ENCODE results near the gene SLAMF6. TPM values are rescaled to one million over a fixed set of nuclear protein-coding genes. Genes with fewer than 3 reads are reported as not detected.
"Not testable (repeated sequence)": the region's sequence is repeated elsewhere in the genome, so short reads cannot be mapped to it uniquely, and the experiment has no call there.

SLAMF6 gene
- total RNA-seq, 1 experiment from 2014 or later: not detected

DNA sequence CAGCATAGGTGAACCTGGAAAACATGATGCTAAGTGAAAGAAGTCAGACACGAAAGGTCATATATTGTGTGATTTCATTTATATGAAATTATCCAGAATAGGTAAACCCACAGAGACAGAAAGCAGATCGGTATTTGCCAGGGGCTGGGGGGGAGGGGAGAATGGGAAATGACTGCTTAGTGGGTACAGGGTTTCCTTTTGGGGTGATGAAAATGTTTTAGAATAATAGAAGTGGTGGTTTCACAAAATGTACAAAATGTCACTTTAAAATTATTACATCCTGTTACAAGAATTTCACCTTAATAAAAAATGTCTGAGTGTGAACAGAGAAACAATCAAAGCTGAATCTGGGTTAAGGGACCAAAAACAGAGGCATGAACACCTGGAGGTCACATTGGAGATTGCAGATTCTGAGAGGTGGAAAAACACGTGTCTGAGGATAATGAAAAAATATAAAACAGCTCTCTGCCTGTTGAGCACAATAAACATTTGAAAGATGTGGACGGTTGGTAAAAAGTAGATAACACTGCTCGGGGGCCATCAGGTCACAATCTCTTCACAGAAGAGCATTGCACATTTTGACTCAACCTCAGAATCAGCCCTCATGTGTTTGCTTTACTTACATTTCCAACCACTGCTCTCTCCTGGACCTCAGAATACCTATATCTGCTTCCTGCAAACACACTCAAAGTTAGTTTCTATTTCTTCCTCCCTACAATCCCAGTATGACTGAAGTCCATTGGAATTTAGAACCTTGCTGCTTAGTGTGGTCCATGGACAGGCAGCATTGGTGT, 3.2 kb downstream of the SLAMF6 start:
- no peak overlapping the region for H3K27ac ChIP-seq (ENCODE audit: low read depth, low read length, poor library complexity, severe bottlenecking)
- no peaks in the 10 kb centered on the region for H3K36me3 ChIP-seq (ENCODE audit: insufficient read depth, low read length, poor library complexity, severe bottlenecking)
- TF ChIP-seq, protein P1, sequence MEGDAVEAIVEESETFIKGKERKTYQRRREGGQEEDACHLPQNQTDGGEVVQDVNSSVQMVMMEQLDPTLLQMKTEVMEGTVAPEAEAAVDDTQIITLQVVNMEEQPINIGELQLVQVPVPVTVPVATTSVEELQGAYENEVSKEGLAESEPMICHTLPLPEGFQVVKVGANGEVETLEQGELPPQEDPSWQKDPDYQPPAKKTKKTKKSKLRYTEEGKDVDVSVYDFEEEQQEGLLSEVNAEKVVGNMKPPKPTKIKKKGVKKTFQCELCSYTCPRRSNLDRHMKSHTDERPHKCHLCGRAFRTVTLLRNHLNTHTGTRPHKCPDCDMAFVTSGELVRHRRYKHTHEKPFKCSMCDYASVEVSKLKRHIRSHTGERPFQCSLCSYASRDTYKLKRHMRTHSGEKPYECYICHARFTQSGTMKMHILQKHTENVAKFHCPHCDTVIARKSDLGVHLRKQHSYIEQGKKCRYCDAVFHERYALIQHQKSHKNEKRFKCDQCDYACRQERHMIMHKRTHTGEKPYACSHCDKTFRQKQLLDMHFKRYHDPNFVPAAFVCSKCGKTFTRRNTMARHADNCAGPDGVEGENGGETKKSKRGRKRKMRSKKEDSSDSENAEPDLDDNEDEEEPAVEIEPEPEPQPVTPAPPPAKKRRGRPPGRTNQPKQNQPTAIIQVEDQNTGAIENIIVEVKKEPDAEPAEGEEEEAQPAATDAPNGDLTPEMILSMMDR (conservative IDR thresholded peaks at IDR 0.05; ENCODE audit: low read depth, low read length): no peak
- no peak for TF ChIP-seq EZH2 (IDR thresholded peaks at IDR 0.05; ENCODE audit: borderline replicate concordance, low read depth, low read length, poor library complexity, severe bottlenecking)
- no peak overlapping the region for H3K4me3 ChIP-seq (ENCODE audit: low read depth, low read length, poor library complexity, severe bottlenecking)
- no peaks in the 10 kb centered on the region for H3K27me3 ChIP-seq (replicated peaks; ENCODE audit: insufficient read depth, low read depth, low read length, poor library complexity)
- intact Hi-C loops (cut with micrococcal nuclease; ENCODE audit: unreplicated experiment): no loop called here
- H3K4me1 ChIP-seq (ENCODE audit: insufficient read depth, low read length, poor library complexity, severe bottlenecking): no peaks in the 10 kb centered on the region
- DNase-seq (ENCODE audit: low spot score): no peak
- ChIA-PET POLR2A (ENCODE audit: low non-redundant PET) (no interaction called here), CTCF (no interaction called here)
- no TSS peak for BruUV-seq (replicated peaks)
- H3K9me3 ChIP-seq (ENCODE audit: low read depth, low read length, poor library complexity, severe bottlenecking): no peaks in the 10 kb centered on the region

DNA sequence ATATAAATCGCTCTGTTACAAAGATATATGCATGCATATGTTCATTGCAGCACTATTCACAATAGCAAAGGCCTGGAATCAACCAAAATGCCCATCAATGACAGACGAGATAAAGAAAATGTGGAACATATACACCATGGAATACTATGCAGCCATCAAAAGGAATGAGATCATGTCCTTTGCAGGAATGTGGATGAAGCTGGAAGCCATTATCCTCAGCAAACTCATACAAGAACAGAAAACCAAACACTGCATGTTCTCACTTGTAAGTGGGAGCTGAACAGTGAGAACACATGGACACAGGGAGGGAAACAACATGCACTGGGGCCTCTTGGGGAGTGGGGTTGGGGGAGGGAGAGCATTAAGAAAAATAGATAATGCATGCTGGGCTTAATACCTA, 5.5 kb downstream of the SLAMF6 start:
- BruUV-seq (replicated peaks); DNase-seq (ENCODE audit: low spot score); H3K9me3 ChIP-seq (ENCODE audit: low read depth, low read length, poor library complexity, severe bottlenecking); CTCF ChIA-PET; intact Hi-C loops (cut with micrococcal nuclease; ENCODE audit: unreplicated experiment); POLR2A ChIA-PET (ENCODE audit: low non-redundant PET); H3K27ac ChIP-seq (ENCODE audit: low read depth, low read length, poor library complexity, severe bottlenecking); H3K27me3 ChIP-seq (replicated peaks; ENCODE audit: insufficient read depth, low read depth, low read length, poor library complexity); H3K4me3 ChIP-seq (ENCODE audit: low read depth, low read length, poor library complexity, severe bottlenecking); H3K4me1 ChIP-seq (ENCODE audit: insufficient read depth, low read length, poor library complexity, severe bottlenecking); H3K36me3 ChIP-seq (ENCODE audit: insufficient read depth, low read length, poor library complexity, severe bottlenecking): not testable (repeated sequence)

DNA sequence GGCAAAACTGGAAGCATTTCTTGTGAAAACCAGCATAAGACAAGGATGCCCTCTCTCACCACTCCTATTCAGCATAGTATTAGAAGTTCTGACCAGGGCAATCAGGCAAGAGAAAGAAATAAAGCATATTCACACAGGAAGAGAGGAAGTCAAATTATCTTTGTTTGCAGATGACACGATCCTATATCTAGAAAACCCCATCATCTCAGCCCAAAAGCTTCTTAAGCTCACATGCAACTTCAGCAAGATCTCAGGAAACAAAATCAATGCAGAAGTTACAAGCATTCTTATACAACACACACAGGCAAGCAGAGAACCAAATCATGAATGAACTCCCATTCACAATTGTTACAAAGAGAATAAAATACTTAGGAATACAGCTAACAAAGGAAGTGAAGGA, 7.1 kb downstream of the SLAMF6 start:
- DNase-seq (ENCODE audit: low spot score); intact Hi-C loops (cut with micrococcal nuclease; ENCODE audit: unreplicated experiment); CTCF ChIA-PET; H3K27ac ChIP-seq (ENCODE audit: low read depth, low read length, poor library complexity, severe bottlenecking); H3K36me3 ChIP-seq (ENCODE audit: insufficient read depth, low read length, poor library complexity, severe bottlenecking); H3K9me3 ChIP-seq (ENCODE audit: low read depth, low read length, poor library complexity, severe bottlenecking); BruUV-seq (replicated peaks); H3K27me3 ChIP-seq (replicated peaks; ENCODE audit: insufficient read depth, low read depth, low read length, poor library complexity); POLR2A ChIA-PET (ENCODE audit: low non-redundant PET); H3K4me1 ChIP-seq (ENCODE audit: insufficient read depth, low read length, poor library complexity, severe bottlenecking); H3K4me3 ChIP-seq (ENCODE audit: low read depth, low read length, poor library complexity, severe bottlenecking): not testable (repeated sequence)

DNA sequence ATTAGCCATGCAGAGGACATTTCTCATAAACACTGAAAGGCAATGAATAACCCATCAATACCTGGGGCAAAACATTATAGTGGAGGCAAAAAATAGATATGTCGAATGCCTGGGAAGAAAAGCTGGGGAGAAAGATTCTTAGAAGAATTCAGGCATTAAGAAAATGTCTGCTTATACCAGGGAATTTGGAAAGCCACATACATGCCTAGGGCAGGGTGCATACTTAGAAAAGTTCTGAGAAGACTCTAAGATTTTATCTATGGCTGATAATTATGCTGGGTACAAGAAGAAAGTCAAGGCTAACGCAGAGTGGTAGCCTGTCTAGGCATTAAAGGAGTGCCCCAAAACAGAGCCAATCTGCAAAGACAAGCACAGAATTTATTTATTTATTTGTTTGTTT, 18.4 kb downstream of the SLAMF6 start:
- no peak for DNase-seq (ENCODE audit: low spot score)
- no TSS peak for BruUV-seq (replicated peaks)
- TF ChIP-seq, protein P1 (conservative IDR thresholded peaks at IDR 0.05; ENCODE audit: low read depth, low read length): no peak
- TF ChIP-seq EZH2 (IDR thresholded peaks at IDR 0.05; ENCODE audit: borderline replicate concordance, low read depth, low read length, poor library complexity, severe bottlenecking): no peak
- Histone ChIP-seq H3K27ac (ENCODE audit: low read depth, low read length, poor library complexity, severe bottlenecking) (no peak overlapping the region), H3K9me3 (ENCODE audit: low read depth, low read length, poor library complexity, severe bottlenecking) (peaks cover 9% of the 10 kb centered on the region), H3K36me3 (ENCODE audit: insufficient read depth, low read length, poor library complexity, severe bottlenecking) (no peaks in the 10 kb centered on the region), H3K4me3 (ENCODE audit: low read depth, low read length, poor library complexity, severe bottlenecking) (no peak overlapping the region), H3K27me3 (replicated peaks; ENCODE audit: insufficient read depth, low read depth, low read length, poor library complexity) (no peaks in the 10 kb centered on the region), H3K4me1 (ENCODE audit: insufficient read depth, low read length, poor library complexity, severe bottlenecking) (no peaks in the 10 kb centered on the region)
- intact Hi-C loops (cut with micrococcal nuclease; ENCODE audit: unreplicated experiment): no loop called here
- ChIA-PET POLR2A (ENCODE audit: low non-redundant PET) (no interaction called here), CTCF (no interaction called here)
